Endothelial cell of umbilical vein (primary cell): ENCODE data around the gene PHB1. TPM values are rescaled to one million over a fixed set of nuclear protein-coding genes. Genes with fewer than 3 reads are reported as not detected.

Experiments used
- BruUV-seq: library from RNA; stranded (reverse); fragments of 400-500 nt; replicated peaks from 2 replicates; lab custom pipeline; 2021; lab: Mats Ljungman, UMichigan
- CTCF ChIA-PET: fragments of 300-600, 350-600 bp; sonication (Branson Sonifier 250); formaldehyde crosslinking; loops from one replicate; lab custom pipeline; 2021; ENCODE audit warnings: antibody characterized with exemption, inconsistent platforms; lab: Charles Lee
- POLR2A ChIA-PET: fragments of 300-600, 350-600 bp; sonication (Branson Sonifier 250); formaldehyde crosslinking; loops from one replicate; lab custom pipeline; 2021; ENCODE audit warnings: antibody characterized with exemption, inconsistent platforms; lab: Charles Lee
- DNase-seq: peaks from one replicate; pipeline ENCODE4 v3.0.0-alpha.2; 2011; ENCODE audit warnings: low read depth, low spot score
- FAIRE-seq: peaks from 2 replicates; lab custom pipeline; 2011; peaks lifted over from hg19 to GRCh38; lab: Jason Lieb, UNC
- H2AFZ ChIP-seq: 2 replicates; pipeline ENCODE4 v1.6.0; 2012; ENCODE audit warnings: low read depth, low read length, control low read depth, inconsistent platforms
- H3K27ac ChIP-seq: 2 replicates; pipeline ENCODE4 v1.5.1; 2011; ENCODE audit warnings: low read depth, mild to moderate bottlenecking, control low read depth, low read length, moderate library complexity; ENCODE audit not compliant: insufficient read depth
- H3K27me3 ChIP-seq, 2 experiments: 2 replicates each; pipeline versions ENCODE4 v1.6.0 to v1.6.1; 2011; ENCODE audit warnings: low read length in 2 of 2, mixed read lengths in 1 of 2; ENCODE audit not compliant: control insufficient read depth in 2 of 2, insufficient read depth in 2 of 2
- H3K36me3 ChIP-seq, 2 experiments: 2 replicates in 1 of 2; 3 replicates in 1 of 2; pipeline ENCODE4 v1.5.1; 2011; ENCODE audit warnings: low read length in 2 of 2, mild to moderate bottlenecking in 1 of 2, moderate library complexity in 1 of 2; ENCODE audit not compliant: control insufficient read depth in 2 of 2, insufficient read depth in 2 of 2; ENCODE audit errors: extremely low read depth in 1 of 2
- H3K4me1 ChIP-seq: 3 replicates; pipeline ENCODE4 v1.5.1; 2011; ENCODE audit warnings: mild to moderate bottlenecking, low read length; ENCODE audit not compliant: control insufficient read depth, insufficient read depth; ENCODE audit errors: extremely low read depth
- H3K4me2 ChIP-seq: 2 replicates; pipeline ENCODE4 v1.6.1; 2011; ENCODE audit warnings: low read length, control low read depth, mixed read lengths; ENCODE audit not compliant: insufficient read depth
- H3K4me3 ChIP-seq, 3 experiments: fragments of 200-600 bp in 1 of 3; sonication (generic), shearing (Covaris generic) in 1 of 3; replicated peaks in 1 of 3; 2 replicates each; pipeline ENCODE4 v1.5.1; 2011 to 2016; ENCODE audit warnings: control low read depth in 3 of 3, low read length in 3 of 3, mild to moderate bottlenecking in 2 of 3, inconsistent platforms in 1 of 3, low read depth in 1 of 3, moderate library complexity in 1 of 3; ENCODE audit not compliant: insufficient read depth in 1 of 3
- H3K79me2 ChIP-seq: 2 replicates; pipeline ENCODE4 v1.6.0; 2012; ENCODE audit warnings: low read length, inconsistent platforms; ENCODE audit not compliant: control insufficient read depth, insufficient read depth
- H3K9ac ChIP-seq: replicated peaks from 2 replicates; pipeline ENCODE3; 2011; ENCODE audit warnings: low read length, control low read depth; ENCODE audit not compliant: insufficient read depth; ENCODE audit errors: extremely low read depth
- H3K9me1 ChIP-seq: replicated peaks from 3 replicates; pipeline ENCODE4 v1.6.0; 2011; ENCODE audit warnings: mild to moderate bottlenecking, low read length; ENCODE audit not compliant: control insufficient read depth, insufficient read depth; ENCODE audit errors: extremely low read depth
- H3K9me3 ChIP-seq: replicated peaks from 2 replicates; pipeline ENCODE4 v1.5.1; 2012; ENCODE audit warnings: low read length, inconsistent platforms; ENCODE audit not compliant: control insufficient read depth, insufficient read depth
- H4K20me1 ChIP-seq: replicated peaks from 2 replicates; pipeline ENCODE3; 2011; ENCODE audit warnings: mild to moderate bottlenecking, low read length; ENCODE audit not compliant: control insufficient read depth, insufficient read depth; ENCODE audit errors: extremely low read depth
- POLR2A ChIP-seq: IDR thresholded peaks from 2 replicates; pipeline ENCODE4 v1.6.1; 2012; ENCODE audit warnings: low read depth, mild to moderate bottlenecking, control low read depth, low read length
- POLR2AphosphoS5 ChIP-seq: IDR thresholded peaks from 2 replicates; pipeline ENCODE4 v1.6.1; 2012; ENCODE audit warnings: low read depth, mild to moderate bottlenecking, control low read depth, low read length, moderate library complexity; ENCODE audit not compliant: insufficient read depth
- dilution Hi-C: fragments of 300-500 bp; cut with MboI; formaldehyde crosslinking; loops from one replicate; pipeline ENCODE4 v1.15.0; 2019; ENCODE audit warnings: low sequenced_read_pairs; ENCODE audit not compliant: extremely low pct_ligation_motif_present
- intact Hi-C: fragments of 100-400 bp; cut with micrococcal nuclease; formaldehyde crosslinking; loops from one replicate; pipeline ENCODE4 v1.10.0; 2022
- polyA plus RNA-seq, 4 experiments: library from polyadenylated mRNA; depleted of rRNA in 3 of 4; stranded (reverse) in 3 of 4; unstranded in 1 of 4; fragments of >200 nt; gene quantifications; 2 replicates each; pipeline versions ENCODE4 v1.2.1 to v1.2.3, GENCODE V29; 2011 to 2012; ENCODE audit warnings: missing spikeins in 1 of 4
- total RNA-seq: library from RNA; stranded (reverse); gene quantifications from 2 replicates; pipeline ENCODE4 v1.2.3, GENCODE V29; 2021
- TF ChIP-seq, protein P1 (sequence below), 2 donors: IDR thresholded peaks; 1 replicate in 1 of 2; 2 replicates in 1 of 2; pipeline ENCODE4 v1.5.1; 2011; ENCODE audit warnings: low read length in 2 of 2, mild to moderate bottlenecking in 2 of 2, moderate library complexity in 2 of 2, control low read depth in 1 of 2, inconsistent platforms in 1 of 2, low read depth in 1 of 2; ENCODE audit not compliant: insufficient read depth in 1 of 2; ENCODE audit errors: extremely low read depth in 1 of 2

Gene PHB1
- total and polyA plus RNA-seq, 2 donors (not counting 3 experiments of a cell fraction or from before 2014, with no cell fraction given): 222 to 287 TPM

DNA sequence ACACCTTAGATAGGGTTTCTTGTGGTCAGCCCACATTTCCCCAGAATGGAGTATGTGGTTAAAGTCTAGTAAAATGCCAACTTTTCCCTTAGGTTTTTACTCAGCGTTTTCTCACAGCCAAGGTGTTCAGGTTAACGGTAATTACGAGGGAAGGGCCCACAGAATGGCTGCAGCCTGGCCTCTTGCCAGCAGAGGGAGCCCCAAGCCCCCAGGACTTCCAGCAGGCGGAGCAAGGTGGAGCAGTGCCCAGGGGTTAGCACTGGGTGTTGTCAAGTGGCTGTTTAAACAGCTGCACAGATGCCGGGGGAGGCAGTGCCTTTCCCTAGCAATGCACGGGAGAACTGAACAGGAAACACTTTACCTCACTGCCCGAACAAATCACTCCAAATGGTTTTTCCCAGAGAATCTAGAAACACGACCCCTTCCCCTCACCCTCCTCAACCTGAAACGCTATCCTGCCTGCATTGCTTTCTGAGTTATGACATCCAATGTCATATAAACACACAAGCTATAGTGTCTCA lies 6.6 kb downstream of the PHB1 start:
- no peaks in the 10 kb centered on the region for H3K27me3 ChIP-seq
- H3K36me3 ChIP-seq: peaks cover 28 to 61% of the 10 kb centered on the region in 2 experiments
- H2AFZ ChIP-seq: no peak overlapping the region
- H4K20me1 ChIP-seq: no peaks in the 10 kb centered on the region
- no peak overlapping the region for H3K4me3 ChIP-seq
- no peak overlapping the region for H3K4me2 ChIP-seq
- H3K4me1 ChIP-seq: no peaks in the 10 kb centered on the region
- DNase-seq: peak; percentile 65
- POLR2A ChIA-PET: no interaction called here
- intact Hi-C loops (loop anchor here (1.0 kb wide), 1 partner anchor 148 kb away; no protein-coding TSS in a partner anchor), dilution Hi-C loops (no loop called here)
- no peak for FAIRE-seq
- no peaks in the 10 kb centered on the region for H3K9me1 ChIP-seq
- H3K9me3 ChIP-seq: no peaks in the 10 kb centered on the region
- H3K79me2 ChIP-seq: peaks cover 1% of the 10 kb centered on the region
- no peak overlapping the region for H3K27ac ChIP-seq
- TF ChIP-seq, protein P1, sequence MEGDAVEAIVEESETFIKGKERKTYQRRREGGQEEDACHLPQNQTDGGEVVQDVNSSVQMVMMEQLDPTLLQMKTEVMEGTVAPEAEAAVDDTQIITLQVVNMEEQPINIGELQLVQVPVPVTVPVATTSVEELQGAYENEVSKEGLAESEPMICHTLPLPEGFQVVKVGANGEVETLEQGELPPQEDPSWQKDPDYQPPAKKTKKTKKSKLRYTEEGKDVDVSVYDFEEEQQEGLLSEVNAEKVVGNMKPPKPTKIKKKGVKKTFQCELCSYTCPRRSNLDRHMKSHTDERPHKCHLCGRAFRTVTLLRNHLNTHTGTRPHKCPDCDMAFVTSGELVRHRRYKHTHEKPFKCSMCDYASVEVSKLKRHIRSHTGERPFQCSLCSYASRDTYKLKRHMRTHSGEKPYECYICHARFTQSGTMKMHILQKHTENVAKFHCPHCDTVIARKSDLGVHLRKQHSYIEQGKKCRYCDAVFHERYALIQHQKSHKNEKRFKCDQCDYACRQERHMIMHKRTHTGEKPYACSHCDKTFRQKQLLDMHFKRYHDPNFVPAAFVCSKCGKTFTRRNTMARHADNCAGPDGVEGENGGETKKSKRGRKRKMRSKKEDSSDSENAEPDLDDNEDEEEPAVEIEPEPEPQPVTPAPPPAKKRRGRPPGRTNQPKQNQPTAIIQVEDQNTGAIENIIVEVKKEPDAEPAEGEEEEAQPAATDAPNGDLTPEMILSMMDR (IDR thresholded peaks at IDR 0.05; ENCODE audit: extremely low read depth in 1 of 2, insufficient read depth in 1 of 2, low read depth in 1 of 2, low read length in 2 of 2): peak; percentile 92 to 94
- TF ChIP-seq POLR2AphosphoS5: no peak
- BruUV-seq: no TSS peak
- H3K9ac ChIP-seq: no peak overlapping the region
- CTCF ChIA-PET: interaction anchor here (0.6 to 9.9 kb wide), 8 partner anchors 9 to 148 kb away, joined by 3 to 116 read pairs (median 4); no protein-coding TSS in a partner anchor

DNA sequence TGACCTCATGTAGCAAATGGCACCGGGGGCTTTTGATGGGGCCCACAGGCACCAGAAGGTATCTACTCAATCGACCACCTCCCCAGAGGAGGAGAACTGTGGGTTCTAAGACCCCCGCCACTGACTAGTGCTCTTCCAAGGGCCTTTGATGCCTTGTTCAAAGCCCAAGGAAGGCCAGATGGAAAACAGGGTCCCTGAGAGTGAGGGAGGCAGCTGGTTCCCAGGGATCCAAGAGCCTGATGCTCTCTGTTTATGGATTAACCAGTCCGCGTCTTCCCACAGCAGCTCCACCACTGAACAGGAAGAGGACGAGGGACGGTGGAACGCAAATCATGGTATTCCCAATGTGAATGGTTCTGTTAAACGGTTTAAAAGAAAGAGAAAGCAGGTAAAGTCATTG lies 7.6 kb downstream of the PHB1 start:
- H3K27me3 ChIP-seq: no peaks in the 10 kb centered on the region
- no peak overlapping the region for H3K4me3 ChIP-seq
- dilution Hi-C loops: no loop called here
- H3K79me2 ChIP-seq: no peaks in the 10 kb centered on the region
- no peaks in the 10 kb centered on the region for H3K9me1 ChIP-seq
- intact Hi-C loops: no loop called here
- H3K4me2 ChIP-seq: no peak overlapping the region
- no peak overlapping the region for H2AFZ ChIP-seq
- no peaks in the 10 kb centered on the region for H4K20me1 ChIP-seq
- FAIRE-seq: no peak
- no peaks in the 10 kb centered on the region for H3K9me3 ChIP-seq
- H3K36me3 ChIP-seq: peaks cover 28 to 54% of the 10 kb centered on the region in 2 experiments
- H3K27ac ChIP-seq: no peak overlapping the region
- BruUV-seq: no TSS peak
- ChIA-PET CTCF (interaction anchor here (0.9 to 9.9 kb wide), 7 partner anchors 8 to 149 kb away, joined by 4 to 116 read pairs (median 4); no protein-coding TSS in a partner anchor), POLR2A (no interaction called here)
- TF ChIP-seq POLR2A: no peak
- DNase-seq: no peak
- no peaks in the 10 kb centered on the region for H3K4me1 ChIP-seq
- H3K9ac ChIP-seq: no peak overlapping the region
